Ecto neural progenitor cell (in vitro differentiated cells): Measurements from ENCODE around the gene C1orf167.

Experiments
- DNase-seq: peaks from one replicate; pipeline ENCODE4 v3.0.0-alpha.2; 2018; ENCODE audit warnings: low spot score

C1orf167 gene

DNA sequence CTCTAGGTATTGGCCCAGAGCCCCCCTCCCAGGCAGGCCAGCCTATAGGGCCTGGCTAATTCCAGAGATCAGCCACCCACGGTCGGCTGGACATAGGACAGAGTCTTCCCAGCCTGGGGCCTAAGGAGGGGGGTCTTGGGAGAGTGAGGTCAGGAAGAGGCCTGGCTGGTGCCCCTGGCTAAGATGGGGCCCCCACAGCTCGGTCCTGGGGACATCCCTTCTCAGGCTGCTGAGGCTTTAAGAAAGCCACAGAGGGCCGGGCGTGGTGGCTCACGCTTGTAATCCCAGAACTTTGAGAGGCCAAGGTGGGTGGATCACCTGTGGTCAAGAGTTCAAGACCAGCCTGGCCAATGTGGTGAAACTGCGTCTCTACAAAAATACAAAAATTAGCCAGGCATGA lies 2.5 kb downstream of the C1orf167 start:
- DNase-seq, result no peak

DNA sequence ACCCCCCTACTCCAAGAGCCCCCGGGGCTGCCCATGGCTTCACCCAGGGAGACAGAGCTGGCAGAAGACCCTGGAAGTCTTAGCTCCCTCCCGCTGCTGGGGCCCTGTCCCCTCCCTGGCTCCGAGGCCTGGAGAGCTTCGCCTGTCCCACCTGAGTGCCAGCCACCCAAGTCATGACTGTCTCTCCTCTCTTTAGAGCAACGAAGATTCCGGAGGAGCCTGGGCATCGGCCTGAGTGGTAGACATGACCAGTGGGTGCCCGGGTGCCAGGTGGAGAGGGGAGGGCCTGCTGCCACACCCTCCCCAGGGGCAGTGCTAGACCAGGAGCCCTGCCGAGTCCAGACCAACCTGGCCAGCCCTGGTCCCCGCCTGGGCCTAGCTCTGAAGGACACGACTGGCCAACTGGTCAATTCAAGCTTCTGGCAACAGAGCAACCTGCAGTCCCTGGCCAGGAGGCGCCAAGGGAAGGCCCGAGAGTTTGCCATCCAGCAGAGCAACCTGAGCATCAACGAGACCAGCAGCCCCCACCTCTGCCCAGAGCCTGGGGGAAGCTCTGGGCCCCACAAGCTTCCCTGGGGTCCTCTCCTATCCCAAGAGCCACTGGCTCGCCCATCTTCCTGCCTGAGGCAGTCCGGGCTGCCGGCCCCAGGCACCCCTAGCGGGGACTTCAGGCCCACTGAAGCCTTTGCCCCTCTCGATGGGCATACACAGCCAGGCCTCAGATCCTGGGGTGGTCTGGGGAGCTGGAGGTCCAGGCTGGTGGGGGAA lies 3.9 kb downstream of the C1orf167 start:
- DNase-seq, result no peak

DNA sequence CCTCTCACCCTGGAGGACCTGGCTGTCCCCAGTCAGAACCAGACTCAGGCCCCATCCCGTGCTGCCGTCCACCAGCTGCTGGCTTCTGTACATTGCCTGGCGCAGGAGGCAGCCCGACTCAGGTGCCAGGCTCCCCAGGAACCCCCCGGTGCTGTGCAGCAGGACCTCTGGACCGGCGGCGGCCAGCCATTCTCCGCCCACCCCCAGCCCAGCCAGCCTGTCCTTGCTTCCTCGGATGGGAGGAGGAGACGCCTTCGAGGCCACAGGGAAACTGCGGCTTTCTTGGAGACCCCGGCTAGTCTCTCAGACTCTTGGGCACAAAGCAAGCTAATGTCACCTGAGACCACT lies 4.4 kb downstream of the C1orf167 start:
- no peak for DNase-seq

DNA sequence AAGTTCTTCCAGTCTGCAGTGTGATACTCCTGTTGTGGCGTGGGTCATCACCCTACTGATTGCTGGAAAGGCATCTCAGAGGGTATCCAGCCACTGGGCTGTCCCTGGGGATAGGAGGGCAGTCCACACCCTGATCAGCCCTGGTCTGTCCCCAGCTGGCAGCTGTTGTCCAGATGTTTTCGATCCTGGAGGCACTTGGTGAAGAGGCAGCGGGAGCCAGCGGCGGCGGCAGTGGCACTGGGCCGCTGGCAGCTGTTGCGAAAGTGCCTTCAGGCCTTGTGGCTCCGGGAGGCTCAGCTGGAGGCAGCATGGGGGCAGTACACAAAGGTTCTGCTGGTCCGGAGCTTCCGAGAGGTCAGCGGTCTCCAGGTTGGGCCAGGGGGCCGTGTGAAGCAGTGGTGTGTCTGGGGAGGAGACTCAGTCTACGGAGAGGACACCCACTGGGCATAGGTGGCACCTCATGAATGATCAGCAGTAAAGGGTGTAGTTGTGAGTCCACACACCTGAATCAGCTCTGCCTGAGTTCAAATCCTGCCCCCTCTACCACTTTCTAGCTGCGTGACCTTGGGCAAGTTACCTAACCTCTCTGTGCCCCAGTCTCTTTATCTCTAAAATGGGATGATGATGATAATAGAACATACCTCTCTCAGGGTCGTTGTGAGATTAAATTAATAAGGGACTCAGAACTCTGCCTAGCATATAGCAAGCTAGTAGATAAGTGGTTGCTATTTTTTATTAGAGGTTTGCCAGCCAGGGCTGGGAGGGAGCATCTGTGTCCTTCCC lies 6.1 kb downstream of the C1orf167 start:
- DNase-seq, result no peak

DNA sequence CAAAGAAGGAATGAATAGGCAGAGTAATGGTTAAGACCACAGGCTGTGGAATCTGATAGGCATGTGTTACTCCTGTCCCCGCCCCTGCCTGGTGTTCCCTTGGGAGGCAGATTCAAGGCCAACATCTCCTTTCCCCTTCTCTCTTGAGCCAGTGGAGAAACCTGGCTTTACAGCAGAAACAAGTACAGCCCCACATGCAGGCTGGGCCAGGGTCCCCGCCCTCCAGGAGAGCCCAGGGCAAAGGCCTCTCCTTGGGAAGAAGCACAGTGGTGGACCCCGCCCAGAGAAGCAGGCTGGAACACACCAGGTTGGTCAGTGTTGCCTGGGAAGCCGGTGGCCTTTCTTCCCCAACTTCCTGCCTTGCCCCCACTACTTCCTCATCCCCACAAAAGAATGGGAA lies 6.8 kb downstream of the C1orf167 start:
- no peak for DNase-seq

DNA sequence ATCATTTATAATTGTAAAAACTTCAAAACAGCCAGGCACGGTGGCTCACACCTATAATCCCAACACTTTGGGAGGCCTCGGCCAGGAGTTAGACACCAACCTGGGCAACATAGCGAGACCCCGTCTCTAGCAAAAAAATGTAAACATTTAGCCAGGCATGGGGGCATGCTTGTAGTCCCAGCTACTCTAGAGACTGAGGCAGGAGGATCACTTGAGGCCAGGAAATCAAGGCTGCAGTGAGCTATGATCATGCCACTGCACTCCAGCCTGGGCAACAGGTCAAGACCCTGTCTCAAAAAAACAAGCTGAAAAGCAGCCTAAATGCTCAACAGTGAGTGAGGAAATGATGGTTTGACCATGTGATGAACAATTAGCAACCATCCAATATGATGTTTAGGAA lies 7.3 kb downstream of the C1orf167 start:
- no peak for DNase-seq

DNA sequence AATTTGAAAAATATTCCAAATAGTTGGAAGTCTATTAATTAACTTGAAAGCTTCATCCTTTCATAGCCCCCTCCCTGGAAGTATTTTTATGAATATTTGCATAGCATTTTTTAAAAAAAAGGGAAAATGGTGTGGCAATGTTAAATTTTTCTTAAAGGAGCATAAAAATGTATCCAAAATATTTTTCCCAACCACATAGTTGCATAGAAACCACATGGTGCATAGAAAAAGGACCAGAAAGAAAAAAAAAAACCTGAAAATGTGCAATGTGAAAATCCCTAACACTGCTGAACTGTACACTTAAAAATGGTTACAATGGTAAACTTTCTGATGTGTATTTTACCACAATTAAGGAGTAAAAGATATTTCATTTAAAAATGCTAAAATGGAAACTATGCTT lies 8.0 kb downstream of the C1orf167 start:
- DNase-seq, result no peak

DNA sequence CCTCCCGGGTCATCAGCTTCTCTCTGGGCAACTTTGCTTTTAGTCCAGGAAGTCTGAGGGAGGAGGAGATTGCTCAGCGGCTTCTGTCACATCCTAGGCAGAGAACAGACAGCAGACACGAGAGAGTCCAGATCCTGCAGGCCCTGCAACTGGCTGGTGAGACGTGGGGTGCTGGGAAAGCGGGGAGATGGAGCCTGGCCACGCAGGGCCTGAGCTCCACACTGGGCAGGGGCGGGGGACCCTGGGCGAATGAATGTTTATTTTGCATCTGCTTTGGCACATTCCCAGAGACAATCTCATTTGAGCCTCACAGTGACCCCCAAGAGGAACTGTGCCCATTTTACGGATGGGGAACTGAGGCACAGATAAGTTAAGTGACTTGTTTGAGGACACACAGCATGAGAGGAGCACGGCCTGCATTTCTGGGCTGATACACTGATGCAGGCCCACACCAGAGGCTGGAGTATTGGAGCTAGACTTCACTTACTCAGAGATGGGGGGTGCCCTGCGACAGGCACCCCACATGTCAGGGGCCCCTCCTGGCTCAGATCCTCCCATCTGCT lies 9.6 kb downstream of the C1orf167 start:
- no peak for DNase-seq

DNA sequence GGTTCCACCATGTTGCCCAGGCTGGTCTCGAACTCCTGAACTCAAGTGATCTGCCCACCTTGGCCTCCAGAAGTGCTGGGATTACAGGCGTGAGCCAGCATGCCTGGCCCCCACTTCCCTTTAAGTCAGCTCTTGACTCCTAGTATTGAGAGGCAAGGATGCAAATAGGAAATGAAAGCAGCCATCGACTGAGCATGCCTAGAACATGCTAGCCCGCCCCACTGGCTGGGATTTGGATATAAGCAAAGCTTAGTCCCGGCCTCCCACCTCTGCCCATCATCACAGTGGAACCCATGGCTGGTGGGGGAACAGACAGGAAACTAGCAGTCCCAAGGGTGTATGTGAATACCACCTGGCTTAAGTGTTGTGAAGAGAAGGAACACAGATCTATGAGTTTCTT lies 10.5 kb downstream of the C1orf167 start:
- DNase-seq, result no peak

DNA sequence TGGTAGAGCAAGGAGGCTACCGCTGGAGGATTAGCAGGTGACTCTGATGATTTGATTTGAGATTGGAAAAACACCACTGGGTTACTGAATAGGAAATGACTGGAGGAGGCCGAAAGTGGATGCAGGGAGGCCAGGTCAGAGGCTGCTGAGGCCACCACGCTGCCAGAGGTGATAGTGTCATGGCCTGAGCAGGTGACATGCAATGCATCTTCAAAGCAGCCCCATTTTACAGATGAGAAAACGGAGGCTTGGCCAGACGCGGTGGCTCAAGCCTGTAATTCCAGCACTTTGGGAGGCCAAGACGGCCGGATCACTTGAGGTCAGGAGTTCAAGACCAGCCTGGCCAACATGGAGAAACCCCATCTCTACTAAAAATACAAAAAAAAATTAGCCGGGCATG lies 12.8 kb downstream of the C1orf167 start:
- no peak for DNase-seq

DNA sequence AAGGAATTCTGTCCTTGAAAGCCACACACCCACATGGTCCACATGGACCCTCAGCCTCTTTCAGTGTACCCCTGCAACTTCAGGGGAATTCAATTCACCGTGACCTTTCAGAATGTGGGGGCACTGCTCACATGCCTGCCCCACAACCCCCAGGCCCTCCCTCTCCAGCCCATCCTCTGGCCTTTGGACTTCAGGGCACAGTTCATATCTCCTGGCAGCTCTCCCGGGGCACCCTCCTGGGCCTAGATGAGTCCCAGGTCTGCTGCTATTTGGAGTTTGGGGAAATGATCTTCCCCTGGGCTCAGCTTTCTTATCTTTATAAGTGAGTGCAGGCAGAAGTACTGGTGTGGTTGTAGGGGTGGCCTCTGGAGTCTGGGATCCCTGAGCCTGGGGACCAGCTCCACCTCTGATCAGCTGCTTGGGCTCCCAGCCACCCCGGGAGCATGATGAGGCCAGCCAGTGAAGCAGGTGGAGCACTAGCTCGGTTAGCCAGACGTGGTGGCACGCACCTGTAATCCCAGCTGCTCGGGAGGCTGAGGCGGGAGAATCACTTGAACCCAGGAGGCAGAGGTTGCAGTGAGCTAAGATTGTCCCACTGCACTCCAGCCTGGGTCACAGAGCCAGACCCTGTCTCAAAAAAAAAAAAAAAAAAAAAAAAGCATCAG lies 15.8 kb downstream of the C1orf167 start:
- no peak for DNase-seq

DNA sequence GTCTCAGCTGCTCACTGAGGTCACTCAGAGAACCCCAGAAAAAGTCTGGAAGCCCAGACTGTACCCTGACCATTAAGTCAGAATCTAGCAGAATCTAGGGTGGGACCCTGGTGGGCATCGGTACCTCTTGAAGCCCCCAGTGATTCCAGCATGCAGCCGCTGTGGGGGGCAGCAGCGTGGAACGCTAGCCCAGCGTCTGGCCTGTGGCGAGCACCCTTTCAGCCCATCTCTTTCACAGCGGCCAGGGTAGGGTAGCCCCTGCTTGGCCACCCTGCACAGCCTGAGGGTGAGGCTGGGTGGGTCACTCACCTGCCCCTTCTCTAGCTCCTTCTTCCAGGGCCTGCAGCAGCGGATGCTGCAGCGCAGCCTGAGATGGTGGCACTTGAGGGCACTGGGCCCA lies 16.3 kb downstream of the C1orf167 start:
- no peak for DNase-seq

DNA sequence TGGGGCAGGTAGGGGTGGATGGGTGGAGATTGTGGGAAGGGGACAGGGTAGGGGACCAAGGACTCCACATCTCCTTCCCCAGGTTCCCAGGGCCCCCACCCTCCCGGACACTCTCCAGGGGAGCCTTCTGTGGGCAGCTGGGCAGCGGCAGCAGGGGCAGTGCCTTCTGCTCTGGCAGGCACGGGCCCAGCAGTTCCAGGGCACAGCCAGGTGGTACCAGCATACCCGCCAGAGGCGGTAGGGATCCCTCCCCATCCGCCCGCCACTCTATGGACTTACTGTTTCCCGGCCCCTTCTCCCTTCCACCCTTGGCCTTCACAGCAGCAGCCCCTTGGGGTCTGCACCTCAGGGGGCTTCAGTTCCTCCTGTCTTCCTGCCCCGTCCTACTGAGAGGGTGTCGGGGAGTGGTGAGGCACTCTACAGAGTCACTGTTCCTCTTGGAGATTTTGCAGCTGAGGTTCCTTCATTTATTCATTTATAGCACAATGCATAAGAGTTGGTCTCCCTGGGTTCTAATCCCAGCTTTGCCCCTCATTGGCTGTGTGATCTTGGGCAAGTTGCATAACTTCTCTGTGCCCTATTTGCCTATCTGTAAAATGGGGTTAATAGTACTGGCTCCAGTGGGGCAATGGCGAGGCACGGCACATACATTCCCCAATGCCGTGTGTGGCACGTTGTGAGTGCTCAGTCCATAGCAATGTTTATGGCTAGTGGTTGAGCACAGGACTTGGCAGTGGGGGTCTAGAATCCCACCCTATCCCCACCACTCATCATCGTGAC lies 17.0 kb downstream of the C1orf167 start:
- no peak for DNase-seq

DNA sequence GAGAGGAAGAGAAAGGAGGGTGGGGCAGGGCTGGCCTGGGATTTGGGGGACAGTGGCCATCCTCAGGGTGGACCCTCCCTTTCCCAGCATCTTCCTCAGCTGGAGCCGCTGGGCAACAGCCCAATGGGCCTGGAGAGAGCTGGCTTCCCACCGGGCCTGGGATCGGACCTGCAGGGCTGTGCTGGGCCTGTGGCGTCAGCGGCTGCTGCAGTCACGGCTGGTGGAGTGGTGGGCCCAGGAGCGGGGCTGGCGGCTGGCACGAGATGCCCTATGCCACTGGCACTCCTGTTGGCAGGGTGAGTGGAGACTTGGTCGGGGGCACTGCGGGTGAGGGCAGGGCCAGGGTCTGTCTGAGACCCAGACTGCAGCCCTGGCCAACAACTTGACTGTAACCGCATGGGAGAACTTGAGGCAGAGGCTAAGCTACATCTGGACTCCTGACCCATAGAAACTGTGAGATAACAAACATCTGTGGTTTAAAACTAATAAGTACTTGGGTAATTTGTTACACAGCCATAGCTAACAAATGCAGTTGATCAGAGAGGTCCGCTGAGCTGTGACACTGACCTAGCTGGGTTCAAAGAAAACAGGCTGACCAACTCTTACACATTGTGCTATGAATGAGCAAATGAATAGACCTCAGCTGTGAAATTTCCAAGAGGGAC lies 17.9 kb downstream of the C1orf167 start:
- no peak for DNase-seq

DNA sequence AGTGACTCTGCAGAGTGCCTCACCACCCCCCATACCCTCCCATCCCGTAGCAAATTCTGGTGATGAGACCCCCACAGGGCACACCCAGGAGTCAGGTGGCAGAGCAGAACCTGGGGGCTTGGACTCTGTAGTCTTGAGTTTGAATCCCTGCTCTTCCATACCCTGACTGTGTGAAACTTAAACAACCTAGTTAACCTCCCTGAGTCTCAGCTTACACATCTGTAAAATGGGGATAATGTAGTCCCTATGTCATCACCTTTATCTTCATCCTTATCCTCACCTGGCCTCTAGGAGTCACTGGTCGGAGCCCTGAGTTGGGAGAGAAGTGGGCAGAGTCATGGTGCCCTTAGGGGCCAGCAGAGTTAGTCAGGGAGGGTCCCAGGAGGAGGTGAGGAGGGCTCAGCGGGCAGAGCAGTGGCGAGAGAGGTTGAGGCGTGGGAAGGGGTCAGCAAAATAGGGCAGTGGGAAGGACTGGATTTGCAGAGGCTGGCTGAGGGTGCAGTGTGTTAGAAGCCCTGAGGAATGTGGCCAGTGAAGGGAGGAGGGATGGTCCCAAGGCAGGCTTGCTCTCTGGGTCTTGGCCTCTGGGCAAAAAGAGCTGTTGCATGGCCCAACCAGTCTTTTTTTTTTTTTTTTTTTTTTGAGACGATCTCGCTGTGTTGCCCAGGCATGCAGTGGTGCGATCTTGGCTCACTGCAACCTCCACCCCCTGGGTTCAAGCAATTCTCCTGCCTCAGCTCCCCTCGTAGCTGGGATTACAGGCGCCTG lies 18.6 kb downstream of the C1orf167 start:
- DNase-seq, result no peak

DNA sequence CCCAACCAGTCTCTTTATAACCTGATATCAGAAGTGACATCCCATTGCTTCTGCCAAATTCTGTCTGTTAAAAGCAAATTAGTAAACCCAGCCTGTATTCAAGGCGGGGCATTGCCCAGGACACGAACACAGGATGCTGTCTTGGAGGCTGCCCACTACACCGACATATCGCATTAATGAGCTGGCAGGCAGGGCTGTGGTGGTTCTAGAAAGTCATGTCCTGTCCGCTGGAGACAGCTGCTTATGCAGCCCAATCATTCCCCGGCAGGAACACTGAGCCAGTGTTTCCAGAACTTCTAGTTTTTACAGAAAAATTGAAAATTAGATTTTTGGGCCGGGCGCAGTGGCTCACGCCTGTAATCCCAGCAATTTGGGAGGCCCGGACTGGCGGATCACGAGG lies 19.3 kb downstream of the C1orf167 start:
- DNase-seq, result no peak

DNA sequence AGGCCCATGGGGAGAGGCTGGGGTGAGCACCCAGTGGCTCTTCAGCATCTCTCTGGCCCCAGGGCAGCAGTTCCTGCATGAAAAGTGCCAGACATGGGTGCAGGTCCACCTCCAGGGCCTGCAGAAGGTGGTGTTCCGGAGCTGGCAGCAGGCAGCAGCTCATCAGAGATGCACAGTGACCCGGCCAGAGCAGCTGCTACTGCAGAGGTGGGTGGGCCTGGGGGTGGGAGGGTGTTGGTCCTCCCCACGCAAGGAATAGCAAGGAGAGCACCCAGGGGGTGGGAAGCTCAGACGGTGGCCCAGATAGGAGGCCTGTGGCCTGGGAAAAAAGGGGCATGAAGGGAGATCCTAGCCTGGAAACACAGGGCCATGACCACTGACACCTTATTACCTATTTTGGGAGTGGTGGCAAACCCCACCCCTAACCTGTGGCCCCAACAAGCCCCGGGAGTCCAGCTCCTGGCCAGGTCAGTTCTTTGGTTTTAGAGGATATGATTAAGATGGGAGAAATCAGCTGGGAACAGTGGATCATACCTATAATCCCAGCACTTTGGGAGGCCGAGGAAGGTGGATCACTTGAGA lies 20.2 kb downstream of the C1orf167 start:
- DNase-seq, result no peak

DNA sequence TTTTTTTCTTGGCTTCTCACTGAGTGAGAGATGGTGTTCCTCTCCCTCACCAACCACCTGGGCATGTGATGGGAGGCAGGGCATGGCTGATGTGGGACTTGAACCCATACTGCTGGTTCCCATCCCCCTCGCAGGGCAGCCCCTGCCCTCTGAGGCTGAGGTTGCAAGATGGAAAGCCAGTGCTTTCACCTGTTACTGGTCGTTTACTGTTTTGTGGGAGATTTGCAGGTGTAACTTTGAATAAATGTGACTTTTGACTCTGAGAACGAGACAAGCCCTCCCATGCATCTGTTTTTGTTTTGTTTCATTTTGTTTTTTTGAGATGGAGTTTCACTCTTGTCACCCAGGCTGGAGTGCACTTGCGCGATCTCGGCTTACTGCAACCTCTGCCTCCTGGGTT lies 21.6 kb downstream of the C1orf167 start:
- no peak for DNase-seq

DNA sequence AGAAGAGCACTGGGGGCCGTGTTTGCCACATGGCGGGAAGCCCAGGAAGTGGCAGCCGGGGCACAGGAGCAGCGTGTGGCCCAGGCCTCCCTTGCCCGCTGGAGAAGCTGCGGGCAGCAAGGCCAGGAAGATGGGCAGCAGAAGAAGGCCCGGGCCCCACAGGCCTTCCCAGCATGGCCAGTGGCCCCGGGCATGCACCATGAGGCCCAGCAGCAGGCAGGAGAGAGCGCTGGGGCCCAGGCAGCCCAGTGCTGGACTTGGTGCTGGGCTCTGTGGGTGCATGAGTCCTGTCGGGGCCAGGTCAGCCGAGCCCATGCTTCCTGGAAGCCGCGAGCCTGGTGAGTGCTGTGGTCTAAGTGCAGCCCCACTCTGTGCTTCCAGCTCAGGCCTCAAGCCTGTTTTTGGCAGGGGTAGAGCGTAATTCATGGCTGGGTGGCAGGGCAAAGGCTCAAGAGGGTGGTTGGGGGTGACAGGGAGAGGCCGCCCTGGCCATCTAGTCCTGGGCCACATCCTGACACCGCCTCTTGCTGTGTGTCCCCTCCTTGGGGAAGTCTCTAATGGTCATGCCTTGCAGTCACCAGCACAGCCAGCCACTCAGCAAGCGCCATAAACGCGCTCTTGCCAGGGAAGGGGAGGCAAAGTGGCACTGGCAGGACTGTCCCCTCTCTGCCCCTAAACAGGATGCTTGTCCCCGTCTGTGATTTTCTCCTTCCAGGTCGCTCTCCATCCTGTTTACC lies 22.4 kb downstream of the C1orf167 start:
- no peak for DNase-seq
